Transverse colon (tissue), 4 donors: Measurements from ENCODE around the gene PJVK.

Experiments
- EP300 ChIP-seq: sonication (generic); formaldehyde crosslinking; IDR thresholded peaks from one replicate; pipeline ENCODE4 v1.6.1; 2017; ENCODE audit warnings: antibody characterized with exemption, low read depth
- POLR2A ChIP-seq: fragments of 450-650 bp; IDR thresholded peaks from one replicate; pipeline ENCODE4 v1.6.1; 2016; ENCODE audit warnings: antibody characterized with exemption, mild to moderate bottlenecking, moderate library complexity
- POLR2AphosphoS5 ChIP-seq, 3 donors: sonication (generic); formaldehyde crosslinking; IDR thresholded peaks; one replicate each; pipeline ENCODE4 v1.6.1; 2016; ENCODE audit warnings: antibody characterized with exemption in 3 of 3
- TF ChIP-seq, protein P1 (sequence below), 5 experiments: fragments of 200-600 bp in 3 of 5; fragments of 450-650 bp in 2 of 5; sonication (generic) in 3 of 5; IDR thresholded peaks; 1 replicate in 2 of 5; 2 replicates in 3 of 5; pipeline ENCODE4 v1.5.1; 2016 to 2017; ENCODE audit warnings: antibody characterized with exemption in 5 of 5, inconsistent platforms in 3 of 5, mild to moderate bottlenecking in 2 of 5, moderate library complexity in 1 of 5

DNA sequence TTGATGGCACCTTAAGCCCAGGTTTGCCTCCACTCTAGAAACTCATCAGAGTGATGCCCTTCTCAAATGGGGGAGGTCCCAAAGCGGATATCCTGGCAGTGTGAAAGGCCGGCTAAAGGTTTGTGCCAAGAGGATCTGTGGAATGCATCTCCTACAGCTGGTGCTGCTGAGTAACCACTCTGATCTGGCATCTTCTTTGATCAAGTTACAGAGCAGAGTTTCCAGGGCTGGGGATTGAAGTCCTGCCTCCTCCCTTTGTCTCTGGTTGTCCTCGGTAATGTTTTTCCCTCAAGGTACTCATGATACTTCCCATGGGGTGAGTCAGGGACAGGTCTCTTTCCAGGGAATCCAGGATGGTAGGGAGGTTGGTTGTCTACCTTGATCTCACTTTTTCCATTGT, 24.8 kb upstream of the PJVK start:
- TF ChIP-seq, protein P1, sequence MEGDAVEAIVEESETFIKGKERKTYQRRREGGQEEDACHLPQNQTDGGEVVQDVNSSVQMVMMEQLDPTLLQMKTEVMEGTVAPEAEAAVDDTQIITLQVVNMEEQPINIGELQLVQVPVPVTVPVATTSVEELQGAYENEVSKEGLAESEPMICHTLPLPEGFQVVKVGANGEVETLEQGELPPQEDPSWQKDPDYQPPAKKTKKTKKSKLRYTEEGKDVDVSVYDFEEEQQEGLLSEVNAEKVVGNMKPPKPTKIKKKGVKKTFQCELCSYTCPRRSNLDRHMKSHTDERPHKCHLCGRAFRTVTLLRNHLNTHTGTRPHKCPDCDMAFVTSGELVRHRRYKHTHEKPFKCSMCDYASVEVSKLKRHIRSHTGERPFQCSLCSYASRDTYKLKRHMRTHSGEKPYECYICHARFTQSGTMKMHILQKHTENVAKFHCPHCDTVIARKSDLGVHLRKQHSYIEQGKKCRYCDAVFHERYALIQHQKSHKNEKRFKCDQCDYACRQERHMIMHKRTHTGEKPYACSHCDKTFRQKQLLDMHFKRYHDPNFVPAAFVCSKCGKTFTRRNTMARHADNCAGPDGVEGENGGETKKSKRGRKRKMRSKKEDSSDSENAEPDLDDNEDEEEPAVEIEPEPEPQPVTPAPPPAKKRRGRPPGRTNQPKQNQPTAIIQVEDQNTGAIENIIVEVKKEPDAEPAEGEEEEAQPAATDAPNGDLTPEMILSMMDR (IDR thresholded peaks at IDR 0.05) = no peak
- TF ChIP-seq POLR2A = no peak
- TF ChIP-seq EP300 = no peak
- no peak for TF ChIP-seq POLR2AphosphoS5 (IDR thresholded peaks at IDR 0.05)
